ENCODE results near the gene ARMC10.

ARMC10 gene

GRCh38 chr7:103119791-103120291 lies 44.9 kb downstream of the ARMC10 start:
- no peak for DNase-seq
- no peak overlapping the region for H3K4me3 ChIP-seq (ENCODE audit: low read length)
- H4K5ac ChIP-seq (ENCODE audit: low read length) = no peak overlapping the region
- H2BK15ac ChIP-seq (replicated peaks; ENCODE audit: low read depth) = no peak overlapping the region
- H3K79me1 ChIP-seq (ENCODE audit: low read length) = no peaks in the 10 kb centered on the region
- H3K4me1 ChIP-seq (ENCODE audit: control insufficient read depth, low read depth, low read length) = no peaks in the 10 kb centered on the region
- no peak overlapping the region for H3K56ac ChIP-seq (ENCODE audit: low read length)
- H3K23ac ChIP-seq (ENCODE audit: low read length) = no peak overlapping the region
- H2BK120ac ChIP-seq (ENCODE audit: low read depth, low read length) = no peak overlapping the region
- H3K27me3 ChIP-seq (ENCODE audit: insufficient read depth, low read length, poor library complexity) = no peaks in the 10 kb centered on the region
- WGBS (ENCODE audit: extremely low coverage, insufficient coverage, low lambda C conversion rate) = no CpG with 5 or more reads among the region's 11 CpGs
- no peaks in the 10 kb centered on the region for H3K79me2 ChIP-seq (ENCODE audit: control insufficient read depth, insufficient read depth, low read length)
- H2BK5ac ChIP-seq (ENCODE audit: low read length) = no peak overlapping the region
- H2AK5ac ChIP-seq (ENCODE audit: low read length) = no peak overlapping the region
- no peaks in the 10 kb centered on the region for H3K36me3 ChIP-seq (ENCODE audit: control insufficient read depth, insufficient read depth, low read length)
- no peak overlapping the region for H3K9ac ChIP-seq (ENCODE audit: low read length)
- H3K27ac ChIP-seq (ENCODE audit: low read depth, low read length) = no peak overlapping the region
- no peak overlapping the region for H4K8ac ChIP-seq (ENCODE audit: low read depth, low read length)
- no peak overlapping the region for H3K18ac ChIP-seq (ENCODE audit: low read length)
- no peak overlapping the region for H3K4ac ChIP-seq (ENCODE audit: low read depth, low read length)
- no peak overlapping the region for H3K4me2 ChIP-seq (ENCODE audit: low read length)

GRCh38 chr7:103120362-103120761 lies 45.4 kb downstream of the ARMC10 start:
- H3K36me3 ChIP-seq (ENCODE audit: control insufficient read depth, insufficient read depth, low read length) = no peaks in the 10 kb centered on the region
- no peaks in the 10 kb centered on the region for H3K27me3 ChIP-seq (ENCODE audit: insufficient read depth, low read length, poor library complexity)

GRCh38 chr7:103121641-103122040 lies 46.7 kb downstream of the ARMC10 start:
- H3K23ac ChIP-seq (ENCODE audit: low read length) = no peak overlapping the region
- no peak overlapping the region for H3K56ac ChIP-seq (ENCODE audit: low read length)
- no peak overlapping the region for H3K4ac ChIP-seq (ENCODE audit: low read depth, low read length)
- DNase-seq = no peak
- H3K27me3 ChIP-seq (ENCODE audit: insufficient read depth, low read length, poor library complexity) = no peaks in the 10 kb centered on the region
- no peak overlapping the region for H2AK5ac ChIP-seq (ENCODE audit: low read length)
- H3K79me2 ChIP-seq (ENCODE audit: control insufficient read depth, insufficient read depth, low read length) = no peaks in the 10 kb centered on the region
- no peak overlapping the region for H2BK120ac ChIP-seq (ENCODE audit: low read depth, low read length)
- no peak overlapping the region for H4K8ac ChIP-seq (ENCODE audit: low read depth, low read length)
- no peak overlapping the region for H2BK5ac ChIP-seq (ENCODE audit: low read length)
- no peak overlapping the region for H3K4me3 ChIP-seq (ENCODE audit: low read length)
- H3K36me3 ChIP-seq (ENCODE audit: control insufficient read depth, insufficient read depth, low read length) = no peaks in the 10 kb centered on the region
- H2BK15ac ChIP-seq (replicated peaks; ENCODE audit: low read depth) = no peak overlapping the region
- no peaks in the 10 kb centered on the region for H3K4me1 ChIP-seq (ENCODE audit: control insufficient read depth, low read depth, low read length)
- no peak overlapping the region for H4K5ac ChIP-seq (ENCODE audit: low read length)
- no peak overlapping the region for H3K4me2 ChIP-seq (ENCODE audit: low read length)
- no peak overlapping the region for H3K9ac ChIP-seq (ENCODE audit: low read length)
- no peak overlapping the region for H3K27ac ChIP-seq (ENCODE audit: low read depth, low read length)
- no peak overlapping the region for H3K18ac ChIP-seq (ENCODE audit: low read length)
- H3K79me1 ChIP-seq (ENCODE audit: low read length) = no peaks in the 10 kb centered on the region

More at GRCh38 chr7:103120362-103120761, 45.4 kb downstream of the ARMC10 start:
- Histone ChIP-seq H3K56ac (ENCODE audit: low read length) (no peak overlapping the region), H2BK120ac (ENCODE audit: low read depth, low read length) (no peak overlapping the region), H2BK15ac (replicated peaks; ENCODE audit: low read depth) (no peak overlapping the region), H3K9ac (ENCODE audit: low read length) (no peak overlapping the region), H3K4ac (ENCODE audit: low read depth, low read length) (no peak overlapping the region), H3K4me1 (ENCODE audit: control insufficient read depth, low read depth, low read length) (no peaks in the 10 kb centered on the region), H3K79me1 (ENCODE audit: low read length) (no peaks in the 10 kb centered on the region), H2BK5ac (ENCODE audit: low read length) (no peak overlapping the region), H4K8ac (ENCODE audit: low read depth, low read length) (no peak overlapping the region), H3K79me2 (ENCODE audit: control insufficient read depth, insufficient read depth, low read length) (no peaks in the 10 kb centered on the region), H3K4me3 (ENCODE audit: low read length) (no peak overlapping the region), H3K4me2 (ENCODE audit: low read length) (no peak overlapping the region), H3K23ac (ENCODE audit: low read length) (no peak overlapping the region), H3K18ac (ENCODE audit: low read length) (no peak overlapping the region), H4K5ac (ENCODE audit: low read length) (no peak overlapping the region), H2AK5ac (ENCODE audit: low read length) (no peak overlapping the region), H3K27ac (ENCODE audit: low read depth, low read length) (no peak overlapping the region)
- no CpG with 5 or more reads among the region's 1 CpG for WGBS (ENCODE audit: extremely low coverage, insufficient coverage, low lambda C conversion rate)
- no peak for DNase-seq

- H2BK120ac ChIP-seq (ENCODE audit: low read depth, low read length) = no peak overlapping the region
- no peak overlapping the region for H3K4me3 ChIP-seq (ENCODE audit: low read length)
- no peak overlapping the region for H3K56ac ChIP-seq (ENCODE audit: low read length)
- H4K8ac ChIP-seq (ENCODE audit: low read depth, low read length) = no peak overlapping the region
- H3K4me1 ChIP-seq (ENCODE audit: control insufficient read depth, low read depth, low read length) = no peaks in the 10 kb centered on the region
- no CpG with 5 or more reads among the region's 3 CpGs for WGBS (ENCODE audit: extremely low coverage, insufficient coverage, low lambda C conversion rate)
- H3K27ac ChIP-seq (ENCODE audit: low read depth, low read length) = no peak overlapping the region
- H3K4ac ChIP-seq (ENCODE audit: low read depth, low read length) = no peak overlapping the region
- H3K79me2 ChIP-seq (ENCODE audit: control insufficient read depth, insufficient read depth, low read length) = no peaks in the 10 kb centered on the region
- H3K36me3 ChIP-seq (ENCODE audit: control insufficient read depth, insufficient read depth, low read length) = no peaks in the 10 kb centered on the region
- H3K4me2 ChIP-seq (ENCODE audit: low read length) = no peak overlapping the region
- no peaks in the 10 kb centered on the region for H3K27me3 ChIP-seq (ENCODE audit: insufficient read depth, low read length, poor library complexity)
- no peak overlapping the region for H3K18ac ChIP-seq (ENCODE audit: low read length)
- H2BK15ac ChIP-seq (replicated peaks; ENCODE audit: low read depth) = no peak overlapping the region
- no peaks in the 10 kb centered on the region for H3K79me1 ChIP-seq (ENCODE audit: low read length)
- H4K5ac ChIP-seq (ENCODE audit: low read length) = no peak overlapping the region
- H3K9ac ChIP-seq (ENCODE audit: low read length) = no peak overlapping the region
- H2AK5ac ChIP-seq (ENCODE audit: low read length) = no peak overlapping the region
- DNase-seq = no peak
- no peak overlapping the region for H3K23ac ChIP-seq (ENCODE audit: low read length)
- H2BK5ac ChIP-seq (ENCODE audit: low read length) = no peak overlapping the region
Observed at GRCh38 chr7:103123529-103123928, 48.6 kb downstream of the ARMC10 start.

GRCh38 chr7:103124429-103124979 lies 49.6 kb downstream of the ARMC10 start:
- H3K56ac ChIP-seq (ENCODE audit: low read length) = no peak overlapping the region
- H3K27ac ChIP-seq (ENCODE audit: low read depth, low read length) = no peak overlapping the region
- DNase-seq = no peak
- H3K4me1 ChIP-seq (ENCODE audit: control insufficient read depth, low read depth, low read length) = no peaks in the 10 kb centered on the region
- no peak overlapping the region for H3K9ac ChIP-seq (ENCODE audit: low read length)
- no peaks in the 10 kb centered on the region for H3K27me3 ChIP-seq (ENCODE audit: insufficient read depth, low read length, poor library complexity)
- no peak overlapping the region for H2AK5ac ChIP-seq (ENCODE audit: low read length)
- no peak overlapping the region for H2BK5ac ChIP-seq (ENCODE audit: low read length)
- H3K79me2 ChIP-seq (ENCODE audit: control insufficient read depth, insufficient read depth, low read length) = no peaks in the 10 kb centered on the region
- no peak overlapping the region for H2BK120ac ChIP-seq (ENCODE audit: low read depth, low read length)
- H3K4me3 ChIP-seq (ENCODE audit: low read length) = no peak overlapping the region
- no peak overlapping the region for H3K4me2 ChIP-seq (ENCODE audit: low read length)
- H3K4ac ChIP-seq (ENCODE audit: low read depth, low read length) = no peak overlapping the region
- no peak overlapping the region for H3K18ac ChIP-seq (ENCODE audit: low read length)
- 100% methylated on average over 1 of the region's 6 CpGs for WGBS (ENCODE audit: extremely low coverage, insufficient coverage, low lambda C conversion rate)
- H3K79me1 ChIP-seq (ENCODE audit: low read length) = no peaks in the 10 kb centered on the region
- no peak overlapping the region for H4K5ac ChIP-seq (ENCODE audit: low read length)
- H3K23ac ChIP-seq (ENCODE audit: low read length) = no peak overlapping the region
- no peak overlapping the region for H2BK15ac ChIP-seq (replicated peaks; ENCODE audit: low read depth)
- H4K8ac ChIP-seq (ENCODE audit: low read depth, low read length) = no peak overlapping the region
- no peaks in the 10 kb centered on the region for H3K36me3 ChIP-seq (ENCODE audit: control insufficient read depth, insufficient read depth, low read length)

- no peak overlapping the region for H4K8ac ChIP-seq (ENCODE audit: low read depth, low read length)
- H3K23ac ChIP-seq (ENCODE audit: low read length) = no peak overlapping the region
- H2BK5ac ChIP-seq (ENCODE audit: low read length) = no peak overlapping the region
- no peak overlapping the region for H3K4me3 ChIP-seq (ENCODE audit: low read length)
- no peak overlapping the region for H2BK15ac ChIP-seq (replicated peaks; ENCODE audit: low read depth)
- H4K5ac ChIP-seq (ENCODE audit: low read length) = no peak overlapping the region
- H3K56ac ChIP-seq (ENCODE audit: low read length) = no peak overlapping the region
- no peak overlapping the region for H3K18ac ChIP-seq (ENCODE audit: low read length)
- H3K79me1 ChIP-seq (ENCODE audit: low read length) = no peaks in the 10 kb centered on the region
- H3K27me3 ChIP-seq (ENCODE audit: insufficient read depth, low read length, poor library complexity) = no peaks in the 10 kb centered on the region
- no peak for DNase-seq
- no peak overlapping the region for H3K27ac ChIP-seq (ENCODE audit: low read depth, low read length)
- H2AK5ac ChIP-seq (ENCODE audit: low read length) = no peak overlapping the region
- H3K4me1 ChIP-seq (ENCODE audit: control insufficient read depth, low read depth, low read length) = no peaks in the 10 kb centered on the region
- no peak overlapping the region for H3K4ac ChIP-seq (ENCODE audit: low read depth, low read length)
- no peaks in the 10 kb centered on the region for H3K79me2 ChIP-seq (ENCODE audit: control insufficient read depth, insufficient read depth, low read length)
- no CpG with 5 or more reads among the region's 2 CpGs for WGBS (ENCODE audit: extremely low coverage, insufficient coverage, low lambda C conversion rate)
- H3K36me3 ChIP-seq (ENCODE audit: control insufficient read depth, insufficient read depth, low read length) = no peaks in the 10 kb centered on the region
- H3K4me2 ChIP-seq (ENCODE audit: low read length) = no peak overlapping the region
- no peak overlapping the region for H2BK120ac ChIP-seq (ENCODE audit: low read depth, low read length)
- no peak overlapping the region for H3K9ac ChIP-seq (ENCODE audit: low read length)
Observed at GRCh38 chr7:103127006-103127405, 52.1 kb downstream of the ARMC10 start.

Measured in mesendoderm (in vitro differentiated cells).